ENCODE results near the gene FAF1. TPM values are rescaled to one million over a fixed set of nuclear protein-coding genes. Genes with fewer than 3 reads are reported as not detected.

FAF1 gene
- total RNA-seq, 4 donors from 2014 or later = 72.0 to 107 (median 92.0) TPM

- Histone ChIP-seq H3K4me3 (peak overlapping the region; percentile 43 to 65 (median 46)), H3K27me3 (peaks cover 99 to 100% (median 100%) of the 10 kb centered on the region in 3 donors), H3K4me1 (peaks cover 30 to 37% of the 10 kb centered on the region in 2 donors), H3K9me3 (no peaks in the 10 kb centered on the region), H3K27ac (no peak overlapping the region), H3K36me3 (no peaks in the 10 kb centered on the region)
- intact Hi-C loops (cut with DNase I; ENCODE audit: low total_unique reads) = no loop called here
- no peak for TF ChIP-seq CTCF (IDR thresholded peaks at IDR 0.05 in 4 of 5, conservative IDR thresholded peaks at IDR 0.05 in 1 of 5)
- TF ChIP-seq POLR2A (IDR thresholded peaks at IDR 0.05) = no peak
- in situ Hi-C loops (cut with MboI; ENCODE audit: low sequenced_read_pairs in 4 of 4) = no loop called here
- ATAC-seq = no peak
- no peak for DNase-seq
Observed at GRCh38 chr1:50424045-50424883, 535.8 kb downstream of the FAF1 start.

GRCh38 chr1:50423670-50424000 lies 536.4 kb downstream of the FAF1 start:
- ATAC-seq (no peak), DNase-seq (no peak)
- Histone ChIP-seq H3K4me1 (peaks cover 30 to 37% of the 10 kb centered on the region in 2 donors), H3K4me3 (peak overlapping the region; percentile 43 to 65 (median 46)), H3K36me3 (no peaks in the 10 kb centered on the region), H3K9me3 (no peaks in the 10 kb centered on the region), H3K27me3 (peaks cover 96 to 98% (median 97%) of the 10 kb centered on the region in 3 donors), H3K27ac (no peak overlapping the region)
- no peak for TF ChIP-seq POLR2A (IDR thresholded peaks at IDR 0.05)
- TF ChIP-seq CTCF (IDR thresholded peaks at IDR 0.05 in 4 of 5, conservative IDR thresholded peaks at IDR 0.05 in 1 of 5) = no peak
- intact Hi-C loops (cut with DNase I; ENCODE audit: low total_unique reads) (no loop called here), in situ Hi-C loops (cut with MboI; ENCODE audit: low sequenced_read_pairs in 4 of 4) (no loop called here)

- H3K4me1 ChIP-seq = peaks cover 35 to 42% of the 10 kb centered on the region in 2 donors
- in situ Hi-C loops (cut with MboI; ENCODE audit: low sequenced_read_pairs in 4 of 4) = no loop called here
- intact Hi-C loops (cut with DNase I; ENCODE audit: low total_unique reads) = no loop called here
- peak within 1 kb of the TSS; percentile 43 to 65 (median 46) for H3K4me3 ChIP-seq
- H3K36me3 ChIP-seq = no peaks in the 10 kb centered on the region
- H3K27ac ChIP-seq = no peak within 1 kb of the TSS
- no peak for DNase-seq
- ATAC-seq = no peak
- H3K27me3 ChIP-seq = peaks cover 96 to 98% (median 97%) of the 10 kb centered on the region in 3 donors
- no peaks in the 10 kb centered on the region for H3K9me3 ChIP-seq
- no peak for TF ChIP-seq POLR2A (IDR thresholded peaks at IDR 0.05)
- no peak for TF ChIP-seq CTCF (IDR thresholded peaks at IDR 0.05 in 4 of 5, conservative IDR thresholded peaks at IDR 0.05 in 1 of 5)
Observed at GRCh38 chr1:50422946-50423669, 537.0 kb downstream of the FAF1 start, which contains the start of gene DMRTA2. DMRTA2 (minus strand) TSS chr1:50423443; CDS start chr1:50421536, 1,907 bp downstream.

- Histone ChIP-seq H3K9me3 (no peaks in the 10 kb centered on the region), H3K36me3 (no peaks in the 10 kb centered on the region), H3K4me3 (peak overlapping the region in 2 of 4 donors; percentile 46 to 65), H3K4me1 (peaks cover 32 to 38% of the 10 kb centered on the region in 2 donors), H3K27me3 (peaks cover 96 to 98% (median 97%) of the 10 kb centered on the region in 3 donors), H3K27ac (no peak overlapping the region)
- TF ChIP-seq POLR2A (IDR thresholded peaks at IDR 0.05) (no peak), CTCF (IDR thresholded peaks at IDR 0.05 in 4 of 5, conservative IDR thresholded peaks at IDR 0.05 in 1 of 5) (no peak)
- ATAC-seq (no peak), DNase-seq (no peak)
- in situ Hi-C loops (cut with MboI; ENCODE audit: low sequenced_read_pairs in 4 of 4) = no loop called here
- intact Hi-C loops (cut with DNase I; ENCODE audit: low total_unique reads) = no loop called here
Observed at GRCh38 chr1:50422675-50422945, 537.5 kb downstream of the FAF1 start.
